ENCODE measurements around the gene SMIM35. TPM values are rescaled to one million over a fixed set of nuclear protein-coding genes. Genes with fewer than 3 reads are reported as not detected.

Gene SMIM35
- total and polyA plus RNA-seq, 2 donors (not counting 3 experiments of a cell fraction or from before 2014, with no cell fraction given), result not detected

- intact Hi-C loops (cut with micrococcal nuclease), result no loop called here
Observed at GRCh38 chr11:118050208-118050891, 36.4 kb downstream of the SMIM35 start.

GRCh38 chr11:118049771-118050170 is 37.0 kb downstream of the SMIM35 start:
- no peak overlapping the region for H3K4me3 ChIP-seq (replicated peaks in 1 of 3; ENCODE audit: insufficient read depth in 1 of 3, low read depth in 1 of 3, low read length in 3 of 3)
- dilution Hi-C loops (cut with MboI; ENCODE audit: extremely low pct_ligation_motif_present, low sequenced_read_pairs) (no loop called here), intact Hi-C loops (cut with micrococcal nuclease) (no loop called here)
- no peaks in the 10 kb centered on the region for H4K20me1 ChIP-seq (replicated peaks; ENCODE audit: control insufficient read depth, extremely low read depth, insufficient read depth, low read length)
- TF ChIP-seq MAX (IDR thresholded peaks at IDR 0.05; ENCODE audit: insufficient read depth, insufficient read length), result no peak
- no peak for TF ChIP-seq POLR2AphosphoS5 (IDR thresholded peaks at IDR 0.05; ENCODE audit: insufficient read depth, low read depth, low read length)
- TF ChIP-seq CTCF (IDR thresholded peaks at IDR 0.05; ENCODE audit: extremely low read depth in 1 of 2, insufficient read depth in 1 of 2, low read depth in 1 of 2, low read length in 2 of 2), result no peak
- TF ChIP-seq MYC (IDR thresholded peaks at IDR 0.05; ENCODE audit: low read depth, low read length), result no peak
- no peak for TF ChIP-seq EZH2 (IDR thresholded peaks at IDR 0.05; ENCODE audit: borderline replicate concordance, low read depth, low read length, severe bottlenecking)
- no peak for TF ChIP-seq POLR2A (IDR thresholded peaks at IDR 0.05; ENCODE audit: low read depth, low read length)
- TF ChIP-seq GATA2 (IDR thresholded peaks at IDR 0.05; ENCODE audit: insufficient read depth, insufficient read length, low read depth, low read length), result no peak
- TF ChIP-seq JUN (IDR thresholded peaks at IDR 0.05; ENCODE audit: borderline replicate concordance, insufficient read depth, insufficient read length, low read depth), result no peak
- no peak for TF ChIP-seq FOS (IDR thresholded peaks at IDR 0.05; ENCODE audit: borderline replicate concordance, insufficient read depth, low read length)
- BruUV-seq (replicated peaks), result no TSS peak
- no peak overlapping the region for H3K9ac ChIP-seq (replicated peaks; ENCODE audit: extremely low read depth, insufficient read depth, low read length)
- no peaks in the 10 kb centered on the region for H3K9me3 ChIP-seq (replicated peaks; ENCODE audit: control insufficient read depth, insufficient read depth, low read length)
- FAIRE-seq, result no peak
- ChIA-PET CTCF (interaction anchor here (1.4 to 8.0 kb wide), 4 partner anchors 103 to 240 kb away, joined by 5 to 213 read pairs (median 51); no protein-coding TSS in a partner anchor), POLR2A (no interaction called here)
- no peaks in the 10 kb centered on the region for H3K4me1 ChIP-seq (ENCODE audit: control insufficient read depth, extremely low read depth, insufficient read depth, low read length)
- no peak overlapping the region for H3K4me2 ChIP-seq (ENCODE audit: insufficient read depth, low read length)
- no peak overlapping the region for H3K27ac ChIP-seq (ENCODE audit: insufficient read depth, low read depth, low read length)
- peaks cover 15 to 22% of the 10 kb centered on the region in 2 experiments for H3K27me3 ChIP-seq (ENCODE audit: control insufficient read depth in 2 of 2, insufficient read depth in 2 of 2, low read length in 2 of 2)
- DNase-seq (ENCODE audit: low read depth, low spot score), result no peak
- no peaks in the 10 kb centered on the region for H3K79me2 ChIP-seq (ENCODE audit: control insufficient read depth, insufficient read depth, low read length)
- no peaks in the 10 kb centered on the region for H3K9me1 ChIP-seq (replicated peaks; ENCODE audit: control insufficient read depth, extremely low read depth, insufficient read depth, low read length)
- H2AFZ ChIP-seq (ENCODE audit: low read depth, low read length), result no peak overlapping the region
- no peaks in the 10 kb centered on the region for H3K36me3 ChIP-seq (ENCODE audit: control insufficient read depth in 2 of 2, extremely low read depth in 1 of 2, insufficient read depth in 2 of 2, low read length in 2 of 2)

More at GRCh38 chr11:118050208-118050891, 36.4 kb downstream of the SMIM35 start:
- Histone ChIP-seq H3K9me1 (replicated peaks; ENCODE audit: control insufficient read depth, extremely low read depth, insufficient read depth, low read length) (no peaks in the 10 kb centered on the region), H4K20me1 (replicated peaks; ENCODE audit: control insufficient read depth, extremely low read depth, insufficient read depth, low read length) (no peaks in the 10 kb centered on the region), H3K4me2 (ENCODE audit: insufficient read depth, low read length) (no peak overlapping the region), H3K4me3 (replicated peaks in 1 of 3; ENCODE audit: insufficient read depth in 1 of 3, low read depth in 1 of 3, low read length in 3 of 3) (no peak overlapping the region), H2AFZ (ENCODE audit: low read depth, low read length) (no peak overlapping the region), H3K36me3 (ENCODE audit: control insufficient read depth in 2 of 2, extremely low read depth in 1 of 2, insufficient read depth in 2 of 2, low read length in 2 of 2) (no peaks in the 10 kb centered on the region), H3K4me1 (ENCODE audit: control insufficient read depth, extremely low read depth, insufficient read depth, low read length) (no peaks in the 10 kb centered on the region), H3K27me3 (ENCODE audit: control insufficient read depth in 2 of 2, insufficient read depth in 2 of 2, low read length in 2 of 2) (peaks cover 10 to 16% of the 10 kb centered on the region in 2 experiments), H3K9me3 (replicated peaks; ENCODE audit: control insufficient read depth, insufficient read depth, low read length) (no peaks in the 10 kb centered on the region), H3K27ac (ENCODE audit: insufficient read depth, low read depth, low read length) (no peak overlapping the region), H3K9ac (replicated peaks; ENCODE audit: extremely low read depth, insufficient read depth, low read length) (no peak overlapping the region), H3K79me2 (ENCODE audit: control insufficient read depth, insufficient read depth, low read length) (no peaks in the 10 kb centered on the region)
- no TSS peak for BruUV-seq (replicated peaks)
- ChIA-PET CTCF (interaction anchor here (1.2 to 8.0 kb wide), 6 partner anchors 98 to 624 kb away, joined by 3 to 213 read pairs (median 46); no protein-coding TSS in a partner anchor), POLR2A (no interaction called here)
- TF ChIP-seq MYC (IDR thresholded peaks at IDR 0.05; ENCODE audit: low read depth, low read length) (no peak), GATA2 (IDR thresholded peaks at IDR 0.05; ENCODE audit: insufficient read depth, insufficient read length, low read depth, low read length) (no peak)
- no peak for DNase-seq (ENCODE audit: low read depth, low spot score)
- no peak for FAIRE-seq
- dilution Hi-C loops (cut with MboI; ENCODE audit: extremely low pct_ligation_motif_present, low sequenced_read_pairs), result no loop called here

Measured in endothelial cell of umbilical vein (primary cell).